Measurements from ENCODE around the gene FGD6.

- TF ChIP-seq CTCF (IDR thresholded peaks at IDR 0.05 in 4 of 5, conservative IDR thresholded peaks at IDR 0.05 in 1 of 5) (no peak), POLR2A (IDR thresholded peaks at IDR 0.05) (no peak)
These were observed 13.7 kb downstream of the FGD6 start for GRCh38 chr12:95203487-95204030.

Measured in gastrocnemius medialis (tissue), 4 donors.